Effector memory CD4-positive, alpha-beta T cell (primary cell): Measurements from ENCODE around the gene SCUBE2.

Experiments used
- DNase-seq, 3 donors: peaks; one replicate each; pipeline ENCODE4 v3.0.0-alpha.2; 2020
- H3K27ac ChIP-seq: 2 replicates; pipeline ENCODE4 v1.7.0; 2013; ENCODE audit warnings: mild to moderate bottlenecking, low read length, moderate library complexity; ENCODE audit not compliant: insufficient read depth, poor library complexity, severe bottlenecking
- H3K27me3 ChIP-seq: replicated peaks from 2 replicates; pipeline ENCODE4 v1.7.0; 2013; ENCODE audit warnings: mild to moderate bottlenecking, low read length; ENCODE audit not compliant: insufficient read depth, control insufficient read depth, poor library complexity, severe bottlenecking
- H3K36me3 ChIP-seq: 2 replicates; pipeline ENCODE4 v1.7.0; 2013; ENCODE audit warnings: mild to moderate bottlenecking, low read length, moderate library complexity; ENCODE audit not compliant: control insufficient read depth, insufficient read depth
- H3K4me1 ChIP-seq: 2 replicates; pipeline ENCODE4 v1.7.0; 2013; ENCODE audit warnings: low read length, mild to moderate bottlenecking; ENCODE audit not compliant: control insufficient read depth, insufficient read depth, poor library complexity, severe bottlenecking
- H3K4me3 ChIP-seq: 2 replicates; pipeline ENCODE4 v1.7.0; 2013; ENCODE audit warnings: low read length, low read depth, mild to moderate bottlenecking; ENCODE audit not compliant: insufficient read depth, poor library complexity, severe bottlenecking
- H3K9me3 ChIP-seq: 2 replicates; pipeline ENCODE4 v1.7.0; 2013; ENCODE audit warnings: mild to moderate bottlenecking, low read length, moderate library complexity; ENCODE audit not compliant: control insufficient read depth
- total RNA-seq, 3 donors: gene quantifications; one replicate each; lab custom pipeline; 2026; lab: John Stamatoyannopoulos, UW

SCUBE2 gene
- total RNA-seq, result 0 reads per million in 3 donors

DNA sequence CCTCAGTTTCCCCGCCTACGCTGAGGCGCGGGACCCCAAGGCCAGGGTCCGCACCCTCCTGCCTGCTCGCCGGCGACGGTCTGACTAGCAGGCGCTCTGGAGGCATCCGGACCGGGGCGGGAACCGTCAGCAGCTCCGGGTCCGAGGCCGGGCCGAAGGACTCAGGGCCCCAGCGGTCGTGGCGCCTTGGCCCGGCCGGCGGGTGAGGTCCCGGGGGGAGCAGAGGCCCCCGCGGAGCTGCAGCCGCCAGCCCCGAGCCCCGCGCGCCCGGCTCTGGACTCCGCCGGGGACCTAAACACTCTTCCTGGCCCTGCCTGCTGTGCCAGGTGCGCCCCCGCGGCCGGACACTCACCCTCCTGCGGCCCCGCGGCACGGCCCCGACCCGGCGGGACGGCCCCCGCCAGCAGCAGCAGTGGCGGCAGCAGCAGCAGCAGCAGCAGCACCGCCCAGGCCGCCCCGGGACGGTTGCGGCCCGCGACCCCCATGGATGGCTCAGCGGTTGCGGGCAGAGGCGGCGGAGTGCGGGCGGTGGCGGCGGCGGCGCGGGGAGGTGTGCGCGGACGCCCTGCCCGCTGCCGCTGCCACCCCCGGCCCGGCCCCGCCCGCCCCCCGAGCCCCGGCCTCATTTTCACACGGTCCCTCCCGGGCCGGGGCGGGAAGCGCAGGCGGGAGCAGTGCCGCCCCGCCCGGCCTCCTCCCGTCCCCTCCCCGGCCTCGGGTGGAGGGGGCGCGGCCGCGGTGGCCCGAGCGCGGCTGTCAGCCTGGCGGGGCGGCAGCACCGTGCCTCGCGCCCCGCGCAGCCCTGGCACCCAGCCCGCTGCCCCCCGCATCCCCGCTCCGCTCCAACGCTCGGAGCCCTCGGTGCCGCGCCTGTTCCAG is at the start of gene SCUBE2:
SCUBE2 (minus strand) TSS at position 556 of the 879 bp plus-strand sequence; CDS start at position 485, 71 bp downstream.
- no peaks in the 10 kb centered on the region for H3K4me1 ChIP-seq
- DNase-seq, result no peak

GRCh38 chr11:9141186-9141585 is 49.8 kb upstream of the SCUBE2 start:
- no peaks in the 10 kb centered on the region for H3K9me3 ChIP-seq
- H3K27ac ChIP-seq, result no peak overlapping the region
- H3K27me3 ChIP-seq, result no peaks in the 10 kb centered on the region
- H3K36me3 ChIP-seq, result peaks cover 61% of the 10 kb centered on the region
- peaks cover 11% of the 10 kb centered on the region for H3K4me1 ChIP-seq
- no peak for DNase-seq
- H3K4me3 ChIP-seq, result no peak overlapping the region

More for the DNA sequence above, at the start of gene SCUBE2:
- Histone ChIP-seq H3K27me3 (peaks cover 18% of the 10 kb centered on the region), H3K27ac (no peak within 1 kb of the TSS), H3K4me3 (peak within 1 kb of the TSS; percentile 12), H3K36me3 (no peaks in the 10 kb centered on the region), H3K9me3 (no peaks in the 10 kb centered on the region)

DNA sequence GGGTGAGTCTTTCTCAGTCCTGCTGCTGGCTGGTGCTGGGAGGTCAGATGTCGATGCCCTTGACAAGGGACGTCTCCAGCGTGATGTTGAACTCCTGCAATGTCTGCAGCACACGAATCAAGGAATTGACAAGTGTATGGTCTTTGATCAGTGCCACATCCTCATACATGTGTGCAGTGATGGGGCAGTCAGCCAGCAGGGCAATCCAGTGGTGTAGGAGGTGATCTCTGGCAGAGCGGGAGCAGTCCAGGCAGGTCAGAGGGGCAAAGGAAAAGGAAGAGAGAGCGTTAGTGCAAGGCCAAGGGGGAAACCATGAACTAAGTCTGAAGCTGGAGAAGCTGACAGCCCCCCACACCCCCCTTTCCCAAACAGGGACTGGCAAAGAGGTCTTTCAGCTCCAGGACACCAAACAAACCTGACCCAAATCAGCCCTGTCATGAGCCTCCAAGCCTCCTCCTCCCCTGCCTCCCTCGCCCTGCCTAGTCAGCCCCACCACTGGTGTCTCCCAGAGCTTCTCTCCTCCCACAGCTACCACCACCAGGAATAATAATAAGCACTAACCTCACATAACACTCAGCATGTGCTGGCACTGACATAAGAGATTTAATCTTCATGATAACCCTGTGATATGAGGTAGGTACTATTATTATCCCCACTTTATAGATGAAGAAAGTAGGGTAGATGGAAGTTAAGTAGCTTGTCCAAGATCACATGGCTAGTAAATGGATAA is 48.4 kb upstream of the SCUBE2 start:
- no peaks in the 10 kb centered on the region for H3K9me3 ChIP-seq
- DNase-seq, result no peak
- peaks cover 47% of the 10 kb centered on the region for H3K36me3 ChIP-seq
- no peak overlapping the region for H3K4me3 ChIP-seq
- peaks cover 11% of the 10 kb centered on the region for H3K4me1 ChIP-seq
- H3K27me3 ChIP-seq, result no peaks in the 10 kb centered on the region
- H3K27ac ChIP-seq, result peak overlapping the region; percentile 1

- Histone ChIP-seq H3K4me3 (no peak overlapping the region), H3K36me3 (peaks cover 38% of the 10 kb centered on the region), H3K27ac (peak overlapping the region; percentile 50), H3K27me3 (no peaks in the 10 kb centered on the region), H3K4me1 (peaks cover 11% of the 10 kb centered on the region), H3K9me3 (no peaks in the 10 kb centered on the region)
- peak in 1 of 3 donors; percentile 7 for DNase-seq
These were observed 47.5 kb upstream of the SCUBE2 start for GRCh38 chr11:9138612-9139579.

- H3K36me3 ChIP-seq, result peaks cover 30% of the 10 kb centered on the region
- H3K4me3 ChIP-seq, result no peak overlapping the region
- peaks cover 11% of the 10 kb centered on the region for H3K4me1 ChIP-seq
- no peak for DNase-seq
- H3K27me3 ChIP-seq, result no peaks in the 10 kb centered on the region
- H3K27ac ChIP-seq, result no peak overlapping the region
- H3K9me3 ChIP-seq, result no peaks in the 10 kb centered on the region
These were observed 46.7 kb upstream of the SCUBE2 start for GRCh38 chr11:9138133-9138453.

DNA sequence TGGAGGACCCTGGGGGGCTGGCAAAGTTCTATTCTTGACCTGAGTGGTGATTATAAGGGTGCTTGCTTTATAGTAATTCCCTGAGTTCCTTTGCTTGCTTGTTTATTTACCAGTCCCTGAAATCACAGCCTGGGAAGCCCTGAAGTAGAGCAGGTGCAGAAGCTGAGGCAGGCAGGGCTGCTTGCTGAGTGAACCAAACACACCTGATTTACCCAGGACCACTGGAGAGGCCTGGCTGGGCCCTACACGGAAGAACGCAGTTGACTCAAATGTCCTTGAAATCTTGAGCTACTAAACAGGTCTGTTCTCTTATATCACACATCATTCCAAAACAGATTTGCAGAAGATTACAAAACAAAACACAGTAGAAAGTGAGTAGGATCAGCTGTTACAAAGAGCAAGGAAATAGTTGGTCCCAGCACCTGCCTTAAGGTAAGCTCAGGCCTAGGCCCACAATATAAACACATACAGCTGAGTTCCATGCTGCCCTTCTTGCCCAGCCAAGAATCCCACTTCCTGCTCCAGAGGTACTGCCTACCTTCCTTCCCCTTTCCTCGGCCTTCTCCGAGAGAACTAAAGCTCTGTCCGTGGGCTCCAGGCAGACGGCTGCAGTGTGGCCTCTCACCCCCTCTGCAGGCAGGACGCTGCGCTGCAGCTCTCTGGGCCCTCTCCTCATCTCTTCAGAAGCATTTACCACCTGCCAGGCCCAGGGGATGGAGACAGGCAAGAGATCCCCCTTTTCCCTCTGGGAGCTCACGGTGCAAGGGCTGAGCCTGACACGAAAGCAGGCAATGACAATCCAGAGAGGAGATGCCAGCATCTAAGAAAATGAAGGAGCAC is 46.1 kb upstream of the SCUBE2 start:
- peak; percentile 13 to 43 (median 37) for DNase-seq
- H3K4me1 ChIP-seq, result peaks cover 11% of the 10 kb centered on the region
- H3K9me3 ChIP-seq, result no peaks in the 10 kb centered on the region
- H3K27ac ChIP-seq, result no peak overlapping the region
- H3K36me3 ChIP-seq, result peaks cover 25% of the 10 kb centered on the region
- H3K4me3 ChIP-seq, result no peak overlapping the region
- H3K27me3 ChIP-seq, result no peaks in the 10 kb centered on the region

DNA sequence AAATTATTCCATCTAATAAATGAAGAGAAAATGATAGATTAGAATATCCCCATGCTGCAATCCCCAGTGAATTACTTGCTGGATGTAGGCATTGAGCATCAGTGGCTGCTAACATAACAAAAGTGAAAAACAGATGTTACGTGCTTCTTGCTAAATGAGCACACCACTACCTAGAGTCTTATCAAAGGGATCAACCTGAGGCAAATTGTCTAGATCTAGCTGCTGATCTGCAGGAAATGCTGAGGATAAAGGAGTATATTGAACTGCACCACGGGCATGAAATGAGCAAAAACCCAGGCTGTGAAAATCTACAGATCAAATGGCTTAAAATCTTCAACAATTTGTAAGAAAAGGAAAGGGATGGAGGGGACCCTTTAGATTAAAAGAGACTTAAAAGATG is 45.3 kb upstream of the SCUBE2 start:
- H3K27me3 ChIP-seq, result no peaks in the 10 kb centered on the region

GRCh38 chr11:9133956-9134355 is 42.6 kb upstream of the SCUBE2 start:
- Histone ChIP-seq H3K4me1 (peaks cover 11% of the 10 kb centered on the region), H3K27ac (no peak overlapping the region), H3K4me3 (no peak overlapping the region), H3K27me3 (no peaks in the 10 kb centered on the region), H3K9me3 (no peaks in the 10 kb centered on the region), H3K36me3 (peaks cover under 1% of the 10 kb centered on the region)
- DNase-seq, result no peak

More for the DNA sequence above, 45.3 kb upstream of the SCUBE2 start:
- Histone ChIP-seq H3K9me3 (no peaks in the 10 kb centered on the region), H3K4me3 (no peak overlapping the region), H3K36me3 (peaks cover 17% of the 10 kb centered on the region), H3K27ac (no peak overlapping the region), H3K4me1 (peaks cover 11% of the 10 kb centered on the region)
- DNase-seq, result no peak
